WI38 (cell line): ENCODE measurements around the gene TFEB.

Experiments used
- H3K4me3 ChIP-seq: 2 replicates; pipeline ENCODE4 v1.5.1; 2011; ENCODE audit warnings: low read depth, mild to moderate bottlenecking, control low read depth, low read length
- CTCF ChIP-seq: IDR thresholded peaks from 2 replicates; pipeline ENCODE4 v1.5.1; 2012; ENCODE audit warnings: low read depth, mild to moderate bottlenecking, control low read depth, low read length

TFEB gene

GRCh38 chr6:41730531-41731436 lies 4.6 kb downstream of the TFEB start:
- TF ChIP-seq CTCF: no peak
- no peak overlapping the region for H3K4me3 ChIP-seq

- no peak overlapping the region for H3K4me3 ChIP-seq
Measured at GRCh38 chr6:41729624-41730023, 5.8 kb downstream of the TFEB start.

GRCh38 chr6:41728954-41729353 lies 6.5 kb downstream of the TFEB start:
- no peak for TF ChIP-seq CTCF
- H3K4me3 ChIP-seq: no peak overlapping the region

More at GRCh38 chr6:41729624-41730023, 5.8 kb downstream of the TFEB start:
- no peak for TF ChIP-seq CTCF

- no peak for TF ChIP-seq CTCF
- H3K4me3 ChIP-seq: no peak overlapping the region
Measured at GRCh38 chr6:41728073-41728936, 7.1 kb downstream of the TFEB start.

- TF ChIP-seq CTCF: no peak
- H3K4me3 ChIP-seq: no peak overlapping the region
Measured at GRCh38 chr6:41727705-41728072, 7.7 kb downstream of the TFEB start.

GRCh38 chr6:41726876-41727275 lies 8.5 kb downstream of the TFEB start:
- TF ChIP-seq CTCF: no peak

More at GRCh38 chr6:41726876-41727275, 8.5 kb downstream of the TFEB start:
- H3K4me3 ChIP-seq: no peak overlapping the region
